Measurements from ENCODE around the gene GLT6D1. TPM values are rescaled to one million over a fixed set of nuclear protein-coding genes. Genes with fewer than 3 reads are reported as not detected.

Gene GLT6D1
- total RNA-seq, 2 donors from 2014 or later: not detected

DNA sequence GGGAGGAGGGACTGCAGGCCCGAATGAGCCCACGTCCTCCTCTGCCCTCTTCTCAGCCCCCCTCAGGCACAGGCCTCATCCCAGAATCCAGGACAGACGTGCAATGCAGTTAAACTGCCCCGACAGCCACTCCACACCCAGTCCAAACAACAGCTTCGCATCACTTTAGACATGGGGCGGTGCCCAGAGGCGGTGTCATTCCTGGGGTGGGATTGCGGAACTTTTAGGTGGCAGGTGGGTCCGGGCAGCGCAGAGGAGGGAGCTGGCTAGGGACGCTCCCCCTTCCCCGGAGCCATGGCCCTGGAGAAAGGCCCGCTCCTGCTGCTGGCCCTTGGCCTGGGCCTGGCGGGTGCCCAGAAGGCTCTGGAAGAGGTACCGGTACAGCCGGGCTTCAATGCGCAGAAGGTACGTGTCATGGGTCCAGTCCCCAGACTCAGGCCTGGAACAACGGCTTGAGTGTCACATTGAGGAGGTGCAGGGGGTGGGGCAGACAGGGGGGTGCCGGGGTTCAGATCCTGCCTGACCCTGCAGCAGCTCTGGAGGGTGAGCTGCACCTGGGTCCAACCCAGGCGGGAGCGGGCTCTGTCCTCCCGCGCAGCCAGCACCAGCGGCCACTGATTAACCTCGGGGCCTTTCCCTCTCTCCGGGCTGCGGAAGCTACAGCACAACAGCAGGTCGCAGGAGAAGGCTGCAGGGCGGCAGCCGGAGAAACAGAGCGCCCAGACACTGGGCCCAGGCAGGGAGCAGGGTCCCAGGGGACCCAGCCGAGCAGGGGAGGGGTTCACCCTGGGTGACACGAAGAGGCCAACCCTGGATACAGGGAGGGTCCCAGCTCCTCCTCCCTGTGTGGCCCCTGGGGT lies 25.2 kb downstream of the GLT6D1 start:
- Mint-ChIP-seq H3K27ac (no peak overlapping the region), H3K36me3 (ENCODE audit: low read depth) (no peaks in the 10 kb centered on the region), H3K27me3 (peaks cover 18% of the 10 kb centered on the region), H3K4me1 (no peaks in the 10 kb centered on the region), H3K4me3 (no peak overlapping the region)
- DNase-seq (no peak), ATAC-seq (no peak)
- no peaks in the 10 kb centered on the region for H3K9me3 ChIP-seq (ENCODE audit: control insufficient read depth, low read length, poor library complexity, severe bottlenecking)

DNA sequence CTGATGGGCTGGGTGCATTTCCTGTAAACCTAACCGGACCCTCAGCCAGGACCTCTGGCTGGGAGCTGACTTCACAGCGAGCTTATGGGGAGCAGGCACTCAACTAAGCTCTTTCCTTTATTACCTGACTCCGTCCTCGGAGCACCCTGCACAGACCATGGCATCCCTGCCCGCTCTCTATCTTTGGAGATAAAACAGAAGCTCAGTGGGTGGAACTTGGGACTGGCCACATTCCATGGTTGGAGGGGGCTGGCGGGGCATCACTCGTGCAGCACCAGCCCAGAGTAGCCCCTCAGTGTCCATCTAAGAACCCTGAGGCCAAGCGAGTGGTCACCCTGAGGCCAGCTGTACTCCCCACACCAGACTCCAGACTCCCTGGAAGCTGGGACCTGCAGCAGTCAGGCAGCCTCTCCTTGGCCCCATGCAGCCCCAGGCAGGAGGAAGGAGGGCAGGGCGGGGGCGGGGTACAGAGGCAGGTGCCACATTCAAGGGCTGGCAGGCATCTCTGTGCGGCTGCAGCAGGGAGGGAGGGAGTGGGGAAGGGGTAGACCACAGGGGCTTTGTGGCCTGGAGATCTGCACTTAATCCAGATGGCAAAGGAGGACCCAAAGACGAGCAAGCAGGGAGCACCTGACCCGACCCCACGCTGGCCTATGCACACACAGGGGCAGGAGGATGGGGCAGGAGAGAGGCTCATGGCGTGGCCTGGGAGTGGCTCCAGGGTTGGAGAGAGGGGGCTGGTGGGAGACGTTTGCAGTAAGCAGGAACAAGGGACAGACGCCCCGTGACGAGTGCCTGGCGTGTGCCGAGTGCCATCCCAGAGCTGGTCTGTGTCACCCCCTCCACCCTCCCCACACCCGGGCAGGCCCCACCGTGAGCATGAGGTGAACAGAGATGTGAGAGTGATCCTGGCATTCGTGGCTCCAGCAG lies 26.1 kb downstream of the GLT6D1 start:
- no peak for DNase-seq
- Mint-ChIP-seq H3K27me3 (peaks cover 10% of the 10 kb centered on the region), H3K4me1 (no peaks in the 10 kb centered on the region), H3K27ac (no peak overlapping the region), H3K36me3 (ENCODE audit: low read depth) (no peaks in the 10 kb centered on the region), H3K4me3 (no peak overlapping the region)
- no peak for ATAC-seq
- no peaks in the 10 kb centered on the region for H3K9me3 ChIP-seq (ENCODE audit: control insufficient read depth, low read length, poor library complexity, severe bottlenecking)

DNA sequence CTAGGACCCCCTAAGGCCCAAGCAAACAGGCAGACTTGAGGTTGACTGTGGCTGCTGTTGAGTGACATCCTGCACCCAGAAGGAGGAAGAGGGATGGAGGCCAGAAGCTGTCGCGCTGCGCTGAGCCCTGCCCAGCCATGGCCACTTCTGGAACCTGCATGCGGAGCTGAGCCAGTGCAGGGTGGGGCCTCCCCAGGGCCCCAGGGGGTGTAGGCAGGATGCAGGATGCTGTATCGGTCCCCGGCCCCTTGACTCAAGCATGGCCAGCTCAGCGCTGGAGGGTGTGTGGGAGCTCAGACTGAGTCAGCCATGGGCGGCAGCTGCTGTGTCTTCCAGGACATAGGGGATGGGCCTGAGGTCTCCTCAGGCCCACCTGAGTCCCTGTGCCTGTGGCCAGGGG lies 26.9 kb downstream of the GLT6D1 start:
- H3K36me3 Mint-ChIP-seq (ENCODE audit: low read depth): no peaks in the 10 kb centered on the region
- no peaks in the 10 kb centered on the region for H3K4me1 Mint-ChIP-seq
- ATAC-seq (no peak), DNase-seq (no peak)
- no peaks in the 10 kb centered on the region for H3K9me3 ChIP-seq (ENCODE audit: control insufficient read depth, low read length, poor library complexity, severe bottlenecking)
- no peak overlapping the region for H3K4me3 Mint-ChIP-seq
- H3K27me3 Mint-ChIP-seq: peaks cover 8% of the 10 kb centered on the region
- H3K27ac Mint-ChIP-seq: no peak overlapping the region

DNA sequence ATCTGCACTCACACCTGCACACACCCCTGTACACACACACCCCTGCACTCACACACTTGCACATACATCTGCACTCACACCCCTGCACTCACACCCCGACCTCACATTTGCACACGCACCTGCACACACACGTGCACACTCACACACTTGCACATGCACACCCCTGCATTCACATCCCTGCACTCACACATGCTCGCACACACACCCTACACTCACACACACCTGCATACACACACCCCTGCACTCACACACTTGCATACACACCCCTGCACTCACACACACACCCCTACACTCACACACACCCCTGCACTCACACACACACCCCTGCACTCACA lies 27.5 kb downstream of the GLT6D1 start:
- DNase-seq (no peak), ATAC-seq (no peak)
- no peaks in the 10 kb centered on the region for H3K9me3 ChIP-seq (ENCODE audit: control insufficient read depth, low read length, poor library complexity, severe bottlenecking)
- H3K4me3 Mint-ChIP-seq: no peak overlapping the region
- H3K36me3 Mint-ChIP-seq (ENCODE audit: low read depth): no peaks in the 10 kb centered on the region
- no peak overlapping the region for H3K27ac Mint-ChIP-seq
- H3K27me3 Mint-ChIP-seq: peaks cover 11% of the 10 kb centered on the region
- H3K4me1 Mint-ChIP-seq: no peaks in the 10 kb centered on the region

DNA sequence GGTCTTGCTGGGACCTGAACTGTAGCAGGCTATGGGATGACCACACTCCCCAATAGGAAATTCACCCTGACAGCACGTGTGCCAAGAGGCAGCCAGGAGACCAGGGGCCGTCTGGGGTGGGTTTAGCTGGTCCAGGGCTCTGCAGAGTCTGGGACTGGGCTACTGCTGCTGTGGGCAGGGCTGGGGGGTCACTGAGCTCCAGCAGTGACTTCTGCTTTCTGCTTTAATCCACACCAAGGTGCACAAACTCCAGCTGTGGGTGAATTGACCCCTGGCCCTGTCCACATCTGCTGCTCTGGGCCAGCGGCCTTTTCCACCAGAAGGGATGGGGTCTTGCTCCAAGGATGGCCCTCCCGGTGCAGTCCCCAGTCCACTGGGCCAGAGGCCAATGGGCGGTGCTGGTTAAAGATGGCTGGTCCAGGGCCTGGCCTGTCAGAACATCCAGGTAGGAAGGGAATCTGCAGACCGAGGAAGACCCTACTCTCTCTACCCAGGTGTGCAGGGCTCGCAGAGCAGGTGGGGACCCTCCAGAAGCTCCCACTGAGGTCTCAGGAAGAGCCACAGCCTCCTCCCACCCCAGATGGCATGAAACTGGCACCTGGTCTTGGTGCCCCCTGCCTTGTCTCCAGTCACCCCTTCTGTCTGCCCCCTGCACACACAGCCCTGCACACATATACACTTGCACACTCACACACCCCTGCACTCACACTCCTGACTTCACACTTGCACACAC lies 28.0 kb downstream of the GLT6D1 start:
- no peaks in the 10 kb centered on the region for H3K36me3 Mint-ChIP-seq (ENCODE audit: low read depth)
- no peaks in the 10 kb centered on the region for H3K9me3 ChIP-seq (ENCODE audit: control insufficient read depth, low read length, poor library complexity, severe bottlenecking)
- H3K4me3 Mint-ChIP-seq: no peak overlapping the region
- H3K4me1 Mint-ChIP-seq: no peaks in the 10 kb centered on the region
- no peak for ATAC-seq
- H3K27ac Mint-ChIP-seq: no peak overlapping the region
- H3K27me3 Mint-ChIP-seq: peaks cover 10% of the 10 kb centered on the region
- DNase-seq: no peak

DNA sequence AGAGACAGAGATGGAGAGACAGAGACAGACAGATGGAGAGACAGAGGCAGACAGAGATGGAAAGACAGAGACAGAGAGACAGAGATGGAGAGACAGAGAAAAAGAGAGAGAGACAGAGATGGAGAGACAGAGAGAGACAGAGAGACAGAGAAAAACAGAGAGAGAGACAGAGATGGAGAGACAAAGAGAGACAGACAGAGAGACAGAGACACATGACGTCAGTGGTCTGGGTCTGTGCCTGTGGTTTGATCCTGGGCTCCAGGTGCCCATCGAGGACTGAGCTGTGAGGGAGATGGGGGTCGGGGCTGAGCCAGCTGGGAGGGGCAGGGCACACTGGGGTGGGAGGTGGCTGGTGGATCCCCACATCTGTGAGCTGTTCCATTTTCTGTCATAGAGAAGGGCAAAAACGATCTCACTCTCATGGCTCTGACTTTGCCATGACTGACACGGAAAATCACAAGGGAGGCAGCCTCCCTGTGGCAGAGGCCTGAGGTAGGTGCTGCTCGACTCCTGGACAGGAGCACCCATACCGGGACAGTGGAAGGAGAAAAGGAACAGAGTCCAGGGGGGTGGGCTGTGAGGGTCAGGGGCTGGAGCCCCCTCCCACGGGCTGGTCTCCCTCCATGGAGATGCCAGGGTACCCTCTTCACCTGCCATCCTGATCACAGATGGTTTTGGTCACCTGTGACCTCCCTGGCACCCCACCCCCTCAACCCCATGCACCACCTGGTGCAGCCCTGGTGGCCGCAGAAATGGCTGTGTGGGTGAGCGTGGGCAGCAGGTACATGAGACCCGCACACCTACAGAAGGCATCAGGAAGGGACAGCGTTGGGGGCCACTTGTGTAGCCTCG lies 28.8 kb downstream of the GLT6D1 start:
- ATAC-seq: no peak
- no peaks in the 10 kb centered on the region for H3K9me3 ChIP-seq (ENCODE audit: control insufficient read depth, low read length, poor library complexity, severe bottlenecking)
- Mint-ChIP-seq H3K36me3 (ENCODE audit: low read depth) (no peaks in the 10 kb centered on the region), H3K4me3 (no peak overlapping the region), H3K27me3 (peaks cover 5% of the 10 kb centered on the region), H3K27ac (no peak overlapping the region), H3K4me1 (no peaks in the 10 kb centered on the region)
- DNase-seq: no peak

DNA sequence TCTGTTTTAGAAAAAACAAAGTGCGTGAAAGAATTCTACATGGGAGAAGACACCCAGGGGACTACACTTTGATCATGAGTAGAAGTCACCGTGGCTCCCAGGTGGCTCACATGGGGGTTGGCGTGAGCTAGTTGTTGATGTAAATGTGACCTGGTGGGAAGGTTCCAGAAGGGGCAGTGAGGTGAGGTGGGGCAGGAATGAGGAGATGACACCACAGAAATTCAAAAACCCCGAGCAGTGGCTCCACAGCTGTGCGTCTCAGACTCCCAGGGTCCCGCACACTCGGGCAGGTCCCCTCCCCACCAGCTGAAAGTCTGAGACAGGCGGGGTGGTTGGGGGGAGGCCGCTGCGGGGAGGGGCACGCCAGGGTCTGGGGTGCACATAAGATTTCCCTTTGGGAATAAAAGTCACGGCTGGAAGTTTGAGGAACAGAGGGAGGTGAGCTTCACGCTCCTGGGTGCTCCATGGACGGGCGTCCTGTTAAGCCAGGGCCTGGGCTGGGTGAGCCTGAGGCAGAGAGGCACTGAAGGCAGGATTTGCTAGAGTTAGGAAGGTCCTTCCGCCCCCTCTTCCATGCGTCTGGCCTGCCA lies 29.9 kb downstream of the GLT6D1 start:
- H3K36me3 Mint-ChIP-seq (ENCODE audit: low read depth): no peaks in the 10 kb centered on the region
- peaks cover 5% of the 10 kb centered on the region for H3K27me3 Mint-ChIP-seq
- H3K4me3 Mint-ChIP-seq: no peak overlapping the region
- DNase-seq (no peak), ATAC-seq (no peak)
- no peak overlapping the region for H3K27ac Mint-ChIP-seq
- no peaks in the 10 kb centered on the region for H3K4me1 Mint-ChIP-seq
- no peaks in the 10 kb centered on the region for H3K9me3 ChIP-seq (ENCODE audit: control insufficient read depth, low read length, poor library complexity, severe bottlenecking)

DNA sequence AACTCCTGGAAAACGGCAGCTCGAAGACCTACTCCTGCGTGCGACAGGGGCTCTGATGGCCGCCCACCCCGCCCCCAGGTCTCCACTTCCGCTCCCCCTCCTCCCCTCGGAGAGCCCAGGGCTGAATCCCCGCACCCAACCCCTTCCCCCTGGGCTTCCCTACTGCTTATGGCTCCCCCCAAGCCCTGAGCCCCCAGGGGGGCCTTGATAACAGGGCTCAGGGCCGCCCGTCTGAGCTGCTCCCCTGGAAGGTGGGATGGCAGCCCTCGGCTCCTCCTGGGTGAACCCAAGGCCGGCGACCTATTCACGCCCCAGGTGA lies 30.4 kb downstream of the GLT6D1 start:
- no peaks in the 10 kb centered on the region for H3K36me3 Mint-ChIP-seq (ENCODE audit: low read depth)
- H3K27me3 Mint-ChIP-seq: peaks cover 5% of the 10 kb centered on the region
- no peaks in the 10 kb centered on the region for H3K9me3 ChIP-seq (ENCODE audit: control insufficient read depth, low read length, poor library complexity, severe bottlenecking)
- no peak overlapping the region for H3K4me3 Mint-ChIP-seq
- H3K4me1 Mint-ChIP-seq: no peaks in the 10 kb centered on the region
- H3K27ac Mint-ChIP-seq: no peak overlapping the region
- DNase-seq (no peak), ATAC-seq (no peak)

DNA sequence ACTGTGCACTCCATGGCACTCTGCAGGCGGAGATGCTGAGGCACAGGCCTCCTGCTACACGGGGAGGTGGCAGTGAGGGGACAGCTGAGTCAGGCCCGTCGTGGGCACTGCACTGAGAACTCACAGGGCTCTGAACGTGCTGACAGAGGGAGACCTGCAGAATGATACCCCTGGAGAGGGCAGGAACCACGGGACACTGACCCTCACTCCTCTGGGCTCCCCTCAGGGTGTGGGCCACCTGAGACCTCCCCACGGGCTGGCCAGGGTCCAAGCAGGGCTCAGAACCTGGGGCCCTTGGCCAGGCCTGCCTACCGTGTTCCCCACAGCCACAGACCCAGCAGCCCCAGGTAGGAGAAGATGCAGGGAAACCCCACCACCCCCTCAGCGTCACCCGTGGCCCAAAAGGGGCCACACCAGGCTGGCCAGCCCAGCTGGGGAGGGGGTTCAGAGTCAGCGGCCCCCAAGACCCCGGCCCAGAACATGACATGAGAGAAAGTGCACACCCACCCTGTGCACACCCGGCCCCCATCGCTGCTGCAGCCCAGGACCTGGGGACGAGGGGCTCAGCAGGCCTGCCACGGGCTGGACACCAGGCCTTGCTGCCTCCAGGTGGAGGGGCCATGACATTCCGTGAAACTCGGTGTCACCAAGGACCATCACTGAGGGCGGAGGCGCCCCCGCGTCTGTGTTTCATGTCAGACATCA lies 30.9 kb downstream of the GLT6D1 start:
- H3K4me3 Mint-ChIP-seq: no peak overlapping the region
- no peak overlapping the region for H3K27ac Mint-ChIP-seq
- ATAC-seq: no peak
- no peaks in the 10 kb centered on the region for H3K4me1 Mint-ChIP-seq
- no peaks in the 10 kb centered on the region for H3K36me3 Mint-ChIP-seq (ENCODE audit: low read depth)
- H3K9me3 ChIP-seq (ENCODE audit: control insufficient read depth, low read length, poor library complexity, severe bottlenecking): no peaks in the 10 kb centered on the region
- H3K27me3 Mint-ChIP-seq: peaks cover 9% of the 10 kb centered on the region
- DNase-seq: no peak

DNA sequence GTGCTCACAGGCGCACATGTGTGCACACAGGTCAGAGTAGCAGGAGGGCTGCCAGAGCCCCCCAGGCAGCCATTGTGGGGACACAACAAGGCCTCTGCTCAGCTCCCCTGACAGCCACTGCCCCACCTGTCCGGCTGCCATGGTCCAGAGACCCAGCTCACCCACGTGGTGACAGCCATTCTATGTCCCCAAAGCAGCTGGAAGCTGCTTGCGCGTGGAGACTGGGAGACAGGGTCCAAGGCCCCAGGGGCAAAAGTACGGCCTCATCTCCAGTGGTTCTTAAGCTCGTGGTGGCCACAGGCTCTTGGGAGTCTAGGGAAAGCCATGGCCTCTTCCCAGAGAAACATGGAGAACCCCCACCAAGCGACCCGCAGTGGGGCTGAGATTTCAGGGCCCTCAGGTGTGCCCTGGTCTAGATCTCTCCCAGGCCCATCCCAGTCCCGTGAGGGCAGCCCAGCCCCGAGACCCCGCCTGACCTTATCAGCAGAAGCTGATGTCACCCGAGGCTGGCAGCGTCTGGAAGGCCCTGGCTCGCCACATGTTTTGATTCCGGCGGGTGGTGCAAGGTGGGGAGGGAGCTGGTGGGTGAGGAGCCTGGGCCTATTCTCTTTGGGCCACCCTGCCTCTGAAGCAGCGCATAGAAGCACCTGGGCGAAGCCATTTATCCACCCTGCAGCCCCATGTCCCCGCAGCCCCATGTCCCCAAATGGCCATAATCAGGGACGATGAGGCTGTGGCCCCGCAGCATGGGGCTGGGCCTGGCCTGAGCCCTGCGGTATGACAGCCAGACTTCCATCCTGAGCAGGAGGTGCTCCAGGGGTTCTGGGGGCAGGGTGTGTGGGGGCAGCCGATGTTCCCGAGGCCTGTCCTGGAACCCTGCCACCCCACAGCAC lies 31.7 kb downstream of the GLT6D1 start:
- no peak overlapping the region for H3K27ac Mint-ChIP-seq
- ATAC-seq (no peak), DNase-seq (peak in 1 of 3 donors; percentile 6)
- H3K4me3 Mint-ChIP-seq: no peak overlapping the region
- no peaks in the 10 kb centered on the region for H3K36me3 Mint-ChIP-seq (ENCODE audit: low read depth)
- no peaks in the 10 kb centered on the region for H3K4me1 Mint-ChIP-seq
- no peaks in the 10 kb centered on the region for H3K9me3 ChIP-seq (ENCODE audit: control insufficient read depth, low read length, poor library complexity, severe bottlenecking)
- H3K27me3 Mint-ChIP-seq: peaks cover 14% of the 10 kb centered on the region

DNA sequence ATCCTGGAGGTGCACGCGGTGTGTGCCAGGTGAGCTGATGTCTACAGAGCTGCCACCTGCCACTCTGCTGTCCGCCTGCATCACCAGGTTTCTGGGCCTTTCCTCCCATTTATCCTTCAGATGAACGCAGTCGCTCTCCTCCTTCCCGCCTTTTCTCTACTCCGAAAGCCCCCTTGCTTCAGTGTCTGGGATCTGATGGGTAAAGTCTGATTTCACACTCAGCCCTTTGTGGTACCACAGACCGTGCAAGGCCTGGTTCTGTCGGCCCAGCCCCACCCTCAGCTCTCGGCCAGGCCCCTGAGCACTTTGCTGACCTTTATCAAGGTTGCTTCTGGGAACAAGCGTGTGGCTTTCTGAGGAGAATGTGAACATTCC lies 32.5 kb downstream of the GLT6D1 start:
- Mint-ChIP-seq H3K27ac (no peak overlapping the region), H3K36me3 (ENCODE audit: low read depth) (no peaks in the 10 kb centered on the region), H3K4me1 (no peaks in the 10 kb centered on the region), H3K27me3 (peaks cover 14% of the 10 kb centered on the region), H3K4me3 (no peak overlapping the region)
- H3K9me3 ChIP-seq (ENCODE audit: control insufficient read depth, low read length, poor library complexity, severe bottlenecking): no peaks in the 10 kb centered on the region
- no peak for DNase-seq
- ATAC-seq: no peak

All from T-helper 17 cell (primary cell).